Fibroblast of upper back skin (primary cell): ENCODE results near the gene PPBP.

Source experiments
- DNase-seq: peaks from one replicate; pipeline ENCODE4 v3.0.0-alpha.2; 2013

PPBP gene

DNA sequence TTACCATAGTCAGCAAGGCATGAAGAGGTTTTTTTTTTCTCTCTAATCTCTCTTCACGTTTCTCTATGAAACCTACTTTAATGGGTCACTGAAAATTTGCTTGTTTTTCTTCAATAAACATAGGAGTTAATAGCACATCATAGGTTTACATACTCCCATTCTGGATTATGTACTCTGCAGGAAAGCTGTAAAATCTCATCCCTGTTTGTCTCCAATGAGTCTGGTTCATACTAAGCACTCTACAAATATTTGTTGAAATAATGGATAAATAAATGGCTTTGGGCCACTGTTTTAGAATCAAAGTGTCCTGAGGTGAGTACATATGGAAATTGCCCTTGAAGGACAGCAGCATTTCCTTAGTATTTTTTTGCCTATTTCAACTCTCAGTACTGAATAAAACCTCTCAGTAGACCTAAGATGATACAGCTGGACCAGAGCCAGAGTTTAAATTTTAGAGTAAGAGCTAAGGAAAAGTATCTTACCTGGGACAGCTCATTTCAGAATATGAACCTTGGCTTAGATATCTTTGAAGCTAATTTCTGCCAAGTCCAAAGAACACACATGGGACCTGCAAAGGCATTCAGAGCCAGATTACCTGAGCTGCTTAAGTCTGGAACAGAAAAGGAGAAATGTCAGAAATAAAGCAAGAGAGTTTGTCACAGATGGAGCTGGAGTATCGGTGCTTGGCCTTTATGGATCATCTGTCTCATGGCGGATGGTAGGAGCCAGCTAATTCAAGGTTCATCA, 40.6 kb downstream of the PPBP start:
- no peak for DNase-seq

DNA sequence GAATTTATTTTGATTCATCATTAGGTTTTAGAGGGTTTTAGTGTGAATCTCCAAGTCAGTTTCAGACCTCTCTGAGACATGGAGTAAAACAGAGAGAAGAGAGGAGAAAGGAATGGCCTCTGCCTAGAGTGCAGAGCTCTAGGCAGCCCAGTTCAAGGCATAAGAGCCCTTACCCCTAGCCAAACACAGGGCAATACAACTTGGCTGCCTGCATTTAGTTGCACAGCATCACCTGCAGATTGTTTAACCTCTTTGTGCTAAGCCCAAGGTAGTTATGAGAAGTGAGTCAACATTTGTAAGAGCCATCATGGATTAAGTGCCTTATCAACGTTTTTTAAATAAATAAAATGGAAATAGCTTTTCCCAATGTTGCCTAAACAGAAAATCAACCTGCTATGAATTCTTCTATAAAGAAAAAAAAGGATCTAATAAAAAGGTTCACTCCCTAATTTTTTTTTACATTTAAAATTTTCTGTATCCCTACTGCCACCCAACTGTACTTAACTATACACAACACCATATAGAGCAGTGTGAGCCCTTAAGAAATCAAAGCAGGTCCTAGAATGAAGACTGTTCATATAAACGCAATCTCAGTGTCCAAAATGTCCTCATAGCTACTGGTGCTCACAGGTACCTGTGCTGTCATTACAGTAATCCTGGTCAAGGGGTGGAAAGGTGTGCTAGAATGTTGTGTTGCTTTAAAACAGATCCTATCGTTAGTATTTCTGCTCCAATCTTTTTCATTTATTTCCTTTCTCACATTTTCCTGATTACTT, 42.1 kb downstream of the PPBP start:
- no peak for DNase-seq

DNA sequence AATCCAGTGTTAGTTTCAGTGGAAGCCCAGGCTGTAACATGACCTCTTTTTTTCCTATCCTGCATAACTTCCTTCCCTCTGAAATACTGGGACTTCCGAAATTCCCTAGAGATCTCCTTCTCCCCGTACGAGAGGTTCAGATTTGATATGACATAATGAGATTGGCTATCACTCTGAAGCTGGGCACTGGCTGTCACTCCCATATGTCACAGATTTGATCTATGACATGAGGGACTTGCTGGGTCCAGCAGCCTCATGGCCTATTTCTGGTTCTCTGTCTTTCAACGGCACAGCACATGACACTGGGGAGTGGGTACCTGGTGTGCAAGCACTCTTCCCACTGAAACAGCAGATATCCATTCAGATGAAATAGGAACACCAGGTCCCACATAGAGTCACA, 42.9 kb downstream of the PPBP start:
- DNase-seq: no peak

DNA sequence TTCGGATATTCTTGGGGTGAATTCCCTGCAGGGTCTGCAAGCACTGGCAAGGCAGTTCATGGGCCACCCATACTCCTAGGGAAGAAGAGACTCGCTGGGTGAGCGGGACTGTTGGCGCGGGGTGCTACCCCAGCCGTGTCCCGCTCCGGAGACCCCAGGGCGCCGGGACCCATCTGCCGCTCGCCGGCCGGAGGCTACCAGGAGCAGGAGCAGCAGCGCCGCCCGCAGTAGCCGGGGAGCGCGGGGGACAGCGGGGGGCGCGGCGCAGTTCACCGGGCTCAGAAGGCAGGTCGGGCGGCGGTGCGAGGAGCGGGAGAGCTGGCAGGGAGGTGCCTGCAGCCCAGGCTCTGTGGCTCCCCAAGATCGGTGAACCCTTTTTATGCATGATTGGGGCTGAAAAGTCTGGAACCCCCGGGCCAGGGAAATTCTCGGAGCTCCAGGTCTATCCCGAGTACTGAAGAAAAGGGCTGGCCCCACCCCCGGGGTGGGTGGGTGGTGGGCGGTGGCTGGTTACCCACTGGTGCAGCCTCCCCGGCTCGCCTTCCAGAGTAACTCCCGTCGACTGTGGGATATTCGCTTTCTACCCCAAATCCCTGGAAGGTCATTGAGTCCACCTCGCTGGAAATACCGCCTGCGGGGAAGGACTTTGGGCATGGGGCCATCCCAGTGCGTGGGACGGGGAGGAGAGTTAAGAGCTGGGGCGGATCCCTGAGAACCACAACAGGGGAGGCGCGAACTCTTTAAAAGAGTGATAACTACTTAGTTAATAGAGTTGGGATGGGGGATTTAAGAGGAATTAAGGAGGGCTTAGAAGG, 43.7 kb downstream of the PPBP start:
- no peak for DNase-seq

DNA sequence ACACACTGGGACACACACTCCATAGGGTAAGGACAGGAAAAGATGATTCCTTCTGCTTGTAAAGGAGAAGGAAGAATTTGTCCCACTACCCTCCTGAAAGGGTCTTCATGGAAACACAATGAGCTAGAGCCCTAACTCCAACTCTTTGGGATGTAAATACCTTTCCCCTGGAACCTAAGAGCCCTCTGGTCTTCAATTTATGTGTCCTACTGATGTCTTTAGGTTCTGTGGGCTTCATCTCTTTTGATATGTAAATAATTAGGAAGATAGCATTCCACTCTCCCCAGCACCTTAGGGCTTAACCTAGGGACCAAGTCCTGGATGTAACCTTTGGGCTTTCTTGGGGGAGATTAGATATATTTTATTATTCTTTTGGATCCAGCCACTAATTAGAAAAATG, 44.4 kb downstream of the PPBP start:
- no peak for DNase-seq

DNA sequence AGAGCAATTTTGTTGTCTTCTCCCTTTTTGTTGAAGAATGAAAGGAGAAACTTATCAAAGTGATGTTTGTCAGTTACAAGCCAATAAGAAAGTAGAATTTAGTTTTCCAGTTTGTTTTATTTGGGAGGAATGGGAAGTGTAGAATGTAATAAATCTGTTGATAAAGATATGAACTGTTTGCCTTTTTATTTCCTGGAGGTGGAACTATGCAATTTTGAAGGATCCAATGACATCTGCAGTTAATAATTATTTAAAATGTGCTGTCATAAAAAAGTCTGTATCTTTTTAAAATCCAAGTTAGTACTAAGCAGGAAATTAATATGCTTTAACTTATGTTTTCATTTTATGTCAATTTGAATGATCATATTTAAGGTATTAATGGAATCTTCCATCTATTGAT, 51.0 kb downstream of the PPBP start:
- DNase-seq: no peak
